ENCODE data around the gene GUCA1A.

- TF ChIP-seq, protein P1, sequence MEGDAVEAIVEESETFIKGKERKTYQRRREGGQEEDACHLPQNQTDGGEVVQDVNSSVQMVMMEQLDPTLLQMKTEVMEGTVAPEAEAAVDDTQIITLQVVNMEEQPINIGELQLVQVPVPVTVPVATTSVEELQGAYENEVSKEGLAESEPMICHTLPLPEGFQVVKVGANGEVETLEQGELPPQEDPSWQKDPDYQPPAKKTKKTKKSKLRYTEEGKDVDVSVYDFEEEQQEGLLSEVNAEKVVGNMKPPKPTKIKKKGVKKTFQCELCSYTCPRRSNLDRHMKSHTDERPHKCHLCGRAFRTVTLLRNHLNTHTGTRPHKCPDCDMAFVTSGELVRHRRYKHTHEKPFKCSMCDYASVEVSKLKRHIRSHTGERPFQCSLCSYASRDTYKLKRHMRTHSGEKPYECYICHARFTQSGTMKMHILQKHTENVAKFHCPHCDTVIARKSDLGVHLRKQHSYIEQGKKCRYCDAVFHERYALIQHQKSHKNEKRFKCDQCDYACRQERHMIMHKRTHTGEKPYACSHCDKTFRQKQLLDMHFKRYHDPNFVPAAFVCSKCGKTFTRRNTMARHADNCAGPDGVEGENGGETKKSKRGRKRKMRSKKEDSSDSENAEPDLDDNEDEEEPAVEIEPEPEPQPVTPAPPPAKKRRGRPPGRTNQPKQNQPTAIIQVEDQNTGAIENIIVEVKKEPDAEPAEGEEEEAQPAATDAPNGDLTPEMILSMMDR (IDR thresholded peaks at IDR 0.05): no peak
- no peak for TF ChIP-seq POLR2A (IDR thresholded peaks at IDR 0.05)
These were observed 37.4 kb upstream of the GUCA1A start for GRCh38 chr6:42135722-42136121.

All from tibial nerve (tissue), 3 donors.